Activated CD4-positive, alpha-beta T cell treated with anti-CD3 and anti-CD28 coated beads, Interleukin-2, Interleukin-4, amounts not matched to agents 100 ng/mL and 50 ng/mL, durations not matched to agents 16 hours and 8 hours (primary cell): Measurements from ENCODE around the gene ITGB6.

ENCODE experiments used
- DNase-seq: peaks from one replicate; pipeline ENCODE4 v3.0.0-alpha.2; 2020; ENCODE audit warnings: low spot score

Gene ITGB6

GRCh38 chr2:160221391-160222276 is 21.6 kb upstream of the ITGB6 start:
- no peak for DNase-seq

- DNase-seq = peak; percentile 90
These were observed 20.5 kb upstream of the ITGB6 start for GRCh38 chr2:160220545-160221009.

GRCh38 chr2:160220026-160220425 is 20.0 kb upstream of the ITGB6 start:
- peak; percentile 34 for DNase-seq

- no peak for DNase-seq
These were observed 14.7 kb upstream of the ITGB6 start for GRCh38 chr2:160214461-160215445.

GRCh38 chr2:160213511-160213910 is 13.4 kb upstream of the ITGB6 start:
- no peak for DNase-seq

GRCh38 chr2:160210599-160211138 is 10.6 kb upstream of the ITGB6 start:
- DNase-seq = peak; percentile 80

GRCh38 chr2:160209516-160209856 is 9.4 kb upstream of the ITGB6 start:
- no peak for DNase-seq

- no peak for DNase-seq
These were observed 8.8 kb upstream of the ITGB6 start for GRCh38 chr2:160208655-160209515.

GRCh38 chr2:160207804-160208654 is 8.0 kb upstream of the ITGB6 start:
- DNase-seq = peak; percentile 45

GRCh38 chr2:160207271-160207670 is 7.2 kb upstream of the ITGB6 start:
- no peak for DNase-seq

- no peak for DNase-seq
These were observed 6.4 kb upstream of the ITGB6 start for GRCh38 chr2:160206436-160206835.

- no peak for DNase-seq
These were observed 5.4 kb upstream of the ITGB6 start for GRCh38 chr2:160205505-160205904.

GRCh38 chr2:160203422-160203821 is 3.4 kb upstream of the ITGB6 start:
- DNase-seq = no peak

- DNase-seq = no peak
These were observed 2.9 kb upstream of the ITGB6 start for GRCh38 chr2:160203007-160203406.

GRCh38 chr2:160201849-160202539 is 1.9 kb upstream of the ITGB6 start:
- no peak for DNase-seq

- no peak for DNase-seq
These were observed 849 bp upstream of the ITGB6 start for GRCh38 chr2:160200921-160201320.

- no peak for DNase-seq
These were observed 1.0 kb downstream of the ITGB6 start for GRCh38 chr2:160199053-160199452.

GRCh38 chr2:160197587-160197986 is 2.5 kb downstream of the ITGB6 start:
- DNase-seq = no peak

GRCh38 chr2:160194946-160195345 is 5.1 kb downstream of the ITGB6 start:
- peak; percentile 14 for DNase-seq

- DNase-seq = no peak
These were observed 5.7 kb downstream of the ITGB6 start for GRCh38 chr2:160194351-160194750.
